NCI-H1694 (cell line): Measurements from ENCODE around the gene EEFSEC.

Experiments used
- DNase-seq: peaks from one replicate; lab custom pipeline; 2025; lab: John Stamatoyannopoulos, UW

EEFSEC gene

DNA sequence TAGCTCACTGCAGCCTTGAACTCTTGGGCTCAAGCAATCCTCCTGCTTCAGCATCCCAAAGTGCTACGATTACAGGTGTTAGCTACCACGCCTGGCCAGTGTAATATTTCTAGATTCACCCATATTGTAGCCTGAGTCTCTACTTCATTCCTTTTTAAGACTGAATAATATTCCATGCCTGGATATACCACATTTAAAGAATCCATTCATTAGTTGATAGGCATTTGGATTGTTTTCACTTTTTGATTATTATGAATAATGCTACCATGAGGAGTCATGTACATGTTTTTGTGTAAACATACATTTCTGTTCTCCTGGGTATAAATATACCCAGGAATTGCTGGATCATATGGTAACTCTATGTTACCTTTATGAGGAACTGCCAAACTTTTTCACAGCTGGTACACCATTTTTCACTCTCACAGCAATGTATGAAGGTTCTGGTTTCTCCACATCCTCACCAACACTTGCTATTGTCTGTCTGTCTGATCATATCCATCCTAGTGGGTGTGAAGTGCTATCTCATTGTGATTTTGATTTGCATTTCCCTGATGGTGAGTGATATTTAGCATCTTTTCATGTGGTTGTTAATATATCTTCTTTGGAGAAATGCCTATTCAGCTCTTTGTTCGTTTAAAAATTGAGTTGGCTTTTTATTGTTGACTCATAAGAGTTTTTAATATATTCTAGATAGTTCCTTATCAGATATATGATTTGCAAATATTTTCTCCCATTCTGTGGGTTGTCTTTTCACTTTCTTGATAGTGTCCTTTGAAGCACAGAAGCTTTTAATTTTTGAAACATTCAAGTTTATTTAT lies 32.6 kb downstream of the EEFSEC start:
- no peak for DNase-seq

DNA sequence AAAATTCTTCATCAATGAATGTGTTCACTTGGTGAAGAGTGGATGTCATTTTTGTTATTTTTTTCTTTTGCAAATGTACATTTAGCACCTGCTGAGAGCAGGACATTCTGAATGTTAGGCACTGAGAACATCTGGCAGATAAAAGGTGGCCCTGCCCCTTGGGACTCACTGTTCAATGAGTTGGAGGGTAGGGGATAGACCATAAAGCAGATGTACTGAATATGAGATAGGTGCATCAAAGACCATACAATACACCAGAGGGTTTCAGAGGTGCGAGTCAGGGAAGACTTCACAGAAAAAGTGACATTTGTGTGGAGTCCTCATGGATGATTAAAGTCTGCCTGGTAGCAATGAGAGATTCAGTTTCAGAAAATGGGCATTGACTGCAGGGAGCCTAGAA lies 34.2 kb downstream of the EEFSEC start:
- no peak for DNase-seq

DNA sequence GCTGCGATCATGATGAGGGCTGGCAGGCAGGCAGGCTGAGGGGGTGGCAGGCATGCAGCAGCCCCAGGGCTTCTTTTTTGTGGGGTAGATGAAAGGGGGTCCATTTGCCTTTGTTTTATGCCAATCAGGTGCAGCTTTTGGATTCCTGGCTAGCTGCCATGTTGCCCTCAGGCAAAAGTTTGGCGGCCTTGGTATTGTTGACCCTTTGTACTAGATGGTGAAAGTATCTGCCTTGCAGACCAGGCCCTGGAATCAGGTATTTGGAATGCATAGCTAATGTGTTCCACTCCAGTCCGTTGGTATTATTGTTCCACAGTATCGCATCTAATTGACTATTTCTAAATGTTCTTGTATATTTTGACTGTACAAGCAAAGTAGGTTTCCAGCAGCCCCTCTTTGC lies 35.0 kb downstream of the EEFSEC start:
- DNase-seq, result no peak

DNA sequence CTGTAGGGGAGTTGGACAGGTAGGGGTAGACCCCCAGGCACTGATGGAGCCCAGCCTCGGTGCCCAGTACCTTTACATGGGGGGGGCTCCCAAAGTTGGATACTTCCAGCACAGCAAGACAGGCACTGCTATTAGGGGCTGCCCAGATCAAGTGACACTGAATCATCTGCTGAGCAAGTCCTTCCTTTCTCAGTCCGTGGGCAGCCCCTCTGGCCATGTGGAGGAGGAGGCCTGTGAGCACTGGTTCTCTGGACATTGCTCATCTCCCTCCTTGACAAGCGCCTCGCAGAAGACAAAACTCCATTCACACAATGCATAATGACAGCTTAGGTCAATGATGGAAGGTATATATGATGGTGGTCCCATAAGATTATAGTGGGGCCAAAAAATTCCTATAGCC lies 35.7 kb downstream of the EEFSEC start:
- no peak for DNase-seq

DNA sequence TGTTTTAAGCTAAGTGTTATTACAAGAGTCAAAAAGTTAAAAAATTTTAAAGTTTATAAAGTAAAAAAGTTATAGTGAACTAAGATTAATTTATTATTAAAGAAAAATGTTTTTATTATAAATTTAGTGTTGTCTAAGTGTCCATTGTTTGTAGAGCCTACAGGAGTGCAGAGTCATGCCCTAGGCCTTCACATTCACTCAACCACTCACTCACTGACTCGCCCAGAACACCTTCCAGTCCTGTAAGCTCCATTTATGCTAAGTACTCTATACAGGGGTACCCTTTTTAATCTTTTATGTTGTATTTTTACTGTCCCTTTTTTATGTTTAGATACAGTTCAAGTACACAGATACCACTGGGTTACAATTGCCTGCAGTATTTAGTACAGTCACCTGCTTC lies 37.2 kb downstream of the EEFSEC start:
- no peak for DNase-seq

DNA sequence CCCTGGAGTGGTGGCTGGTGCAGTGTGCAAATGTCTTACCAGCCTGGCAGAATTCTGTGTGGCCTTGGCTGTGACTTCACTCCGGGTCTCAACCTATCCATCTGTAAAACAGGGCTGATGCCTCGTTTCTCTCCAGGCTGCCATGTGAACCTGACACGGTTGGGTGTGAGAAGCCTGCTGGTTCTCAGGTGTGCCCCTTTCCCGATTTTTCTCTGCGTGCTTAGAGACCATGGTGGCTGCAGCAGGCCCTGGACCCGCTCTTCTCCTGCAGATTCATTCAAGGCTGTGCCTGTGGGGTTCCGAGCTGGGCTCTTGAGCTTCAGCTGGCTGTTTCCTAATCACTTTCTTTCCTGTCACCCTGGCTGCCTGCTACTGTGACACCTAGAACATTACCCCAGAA lies 38.9 kb downstream of the EEFSEC start:
- DNase-seq, result no peak

DNA sequence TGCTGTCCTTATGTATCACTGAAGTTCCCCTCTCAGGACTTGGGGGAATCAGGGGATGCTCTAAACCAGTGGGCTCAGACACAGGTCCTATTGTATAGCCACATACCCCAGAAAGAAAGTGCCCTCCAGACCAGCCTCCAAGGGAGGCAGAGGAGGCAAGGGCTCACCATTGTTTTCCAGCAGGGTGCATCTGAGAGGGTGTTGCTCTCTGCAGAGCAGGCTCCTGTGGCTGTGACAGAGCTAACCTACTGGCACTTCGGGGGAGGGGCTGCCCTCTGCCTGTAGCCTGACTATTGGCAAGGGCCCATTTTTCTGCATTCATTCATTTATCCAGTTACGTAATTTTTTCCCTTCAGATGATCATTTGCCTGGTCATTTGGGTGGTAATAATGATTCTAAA lies 39.9 kb downstream of the EEFSEC start:
- DNase-seq, result no peak

DNA sequence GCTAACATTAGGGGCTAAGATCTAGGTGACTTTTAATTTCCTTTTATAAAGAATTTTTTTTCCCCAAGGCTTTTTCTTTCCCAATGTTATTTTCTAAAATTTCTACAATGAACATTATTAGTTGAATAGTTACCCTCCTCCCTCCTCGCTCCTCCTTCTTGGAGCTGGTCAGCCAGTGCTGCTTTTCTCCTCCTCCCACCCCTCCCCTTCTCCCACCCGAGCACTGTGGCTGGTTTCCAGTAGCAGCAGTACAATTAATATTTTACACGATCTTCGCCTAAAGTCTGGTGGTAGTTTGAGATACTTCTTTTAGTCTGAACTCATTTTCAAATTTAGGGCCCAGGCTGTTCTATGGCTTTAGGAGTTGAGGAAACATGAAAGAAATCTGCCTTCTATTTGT lies 41.6 kb downstream of the EEFSEC start:
- no peak for DNase-seq

DNA sequence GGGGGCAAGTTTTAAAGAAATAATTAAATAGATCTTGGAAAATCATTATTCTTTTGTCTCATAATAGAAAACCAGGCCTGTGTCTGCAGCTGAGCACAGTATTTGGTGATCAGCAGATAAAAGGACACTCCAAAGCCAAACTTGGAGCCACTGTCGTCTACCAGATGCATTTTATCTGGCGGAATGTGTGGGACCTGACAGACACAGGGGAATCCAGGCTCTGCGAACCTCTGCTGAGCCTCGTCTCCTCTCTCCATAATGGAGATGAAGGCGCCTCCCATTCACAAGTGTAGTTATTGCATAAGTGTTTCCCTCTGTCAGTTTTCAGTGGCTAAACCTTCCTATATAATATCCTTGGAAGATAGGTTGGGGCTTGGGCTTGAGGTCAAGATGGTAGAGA lies 42.1 kb downstream of the EEFSEC start:
- DNase-seq, result no peak

DNA sequence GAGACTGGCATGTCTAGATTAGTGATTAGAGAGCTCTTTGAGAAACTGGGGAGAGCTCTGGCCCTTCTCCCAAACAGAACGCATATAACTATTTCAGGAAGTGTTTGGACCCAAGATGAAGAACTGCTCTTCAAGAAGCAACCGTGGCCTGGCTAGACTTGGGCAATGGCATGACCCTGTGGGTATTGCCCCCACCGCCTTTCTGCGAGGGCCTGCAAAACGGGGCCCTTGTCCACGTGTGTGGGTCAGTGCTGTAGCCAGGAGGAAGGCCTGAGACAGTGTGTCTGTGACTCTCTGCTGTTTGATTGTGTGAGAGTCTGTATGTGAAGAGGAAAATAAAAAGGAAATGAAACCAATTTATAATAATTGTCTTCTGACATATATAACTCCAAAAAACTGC lies 42.5 kb downstream of the EEFSEC start:
- DNase-seq, result no peak

DNA sequence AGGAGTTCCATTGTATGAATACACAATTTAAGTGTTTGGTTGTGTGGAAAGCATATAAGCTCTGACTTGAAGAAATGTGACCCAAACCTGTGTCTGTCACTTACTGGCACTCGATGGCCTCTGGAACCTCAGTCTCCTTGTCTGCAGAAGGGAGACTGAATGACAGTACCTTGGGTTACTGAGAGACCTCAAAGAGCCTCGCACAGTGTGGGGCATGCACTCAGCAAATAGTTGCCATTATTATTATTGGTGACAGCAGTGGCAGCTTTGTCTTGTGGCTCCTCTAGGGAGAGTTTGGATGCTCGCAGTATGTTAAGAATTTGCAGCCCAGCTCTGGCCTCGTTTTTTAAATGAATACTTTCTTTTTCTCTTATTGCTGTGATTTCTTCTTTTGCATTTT lies 43.4 kb downstream of the EEFSEC start:
- DNase-seq, result no peak

DNA sequence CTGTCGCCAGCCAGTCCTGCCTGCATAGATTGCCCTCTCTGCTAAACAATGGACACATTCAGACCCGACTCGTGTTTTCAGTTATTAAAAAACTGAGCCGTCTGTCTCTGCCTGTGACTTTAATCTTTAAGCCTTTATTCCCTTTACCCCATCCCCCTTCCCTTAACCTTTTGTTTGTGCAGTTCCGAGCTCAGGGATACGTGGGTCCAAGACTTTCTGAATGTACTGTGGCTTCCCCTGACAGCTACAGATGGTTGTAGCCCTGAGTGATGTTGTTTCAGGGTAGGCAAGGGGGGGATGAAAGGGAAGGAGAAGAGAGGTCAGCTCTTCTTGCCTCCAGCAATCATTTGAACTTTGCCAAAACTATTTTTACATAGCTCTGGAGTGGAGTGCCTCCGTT lies 44.6 kb downstream of the EEFSEC start:
- DNase-seq, result no peak

DNA sequence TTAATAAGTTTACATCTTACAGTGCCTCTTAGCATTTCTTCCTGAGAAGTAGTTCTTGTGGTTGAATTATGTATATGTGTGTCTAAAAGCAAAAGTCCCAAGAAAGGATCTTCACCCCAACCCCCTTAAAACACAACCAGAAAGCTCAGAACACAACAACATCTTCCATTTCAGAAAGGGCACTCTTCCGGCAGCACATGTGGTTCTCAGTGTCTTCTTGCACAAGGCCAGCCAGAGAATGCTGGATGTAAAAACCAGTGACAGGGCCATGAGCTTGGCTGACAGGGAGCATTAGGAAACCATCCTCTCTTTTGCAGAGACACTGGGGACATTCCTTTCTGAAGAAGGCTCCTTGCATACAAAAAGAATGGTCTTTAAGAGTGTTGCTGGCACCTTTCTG lies 45.0 kb downstream of the EEFSEC start:
- DNase-seq, result no peak

DNA sequence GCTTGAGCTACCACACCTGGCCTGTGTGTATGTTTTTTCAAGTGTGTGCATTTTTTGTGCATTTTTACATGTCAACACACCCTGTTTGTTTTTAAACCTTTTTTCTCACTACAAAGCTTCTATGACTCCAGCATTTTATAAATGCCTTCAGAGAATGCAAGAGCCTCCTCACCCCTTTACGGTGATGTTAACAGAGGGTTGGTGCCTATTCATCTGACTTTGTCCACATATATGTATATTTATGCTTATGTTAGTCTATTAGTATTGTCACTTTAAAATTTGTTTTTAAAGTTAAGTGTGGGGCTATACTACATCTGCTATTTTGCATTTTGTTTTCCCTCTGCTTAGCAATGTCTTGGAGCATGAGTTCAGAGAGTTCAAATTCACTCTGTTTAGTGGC lies 45.8 kb downstream of the EEFSEC start:
- no peak for DNase-seq

DNA sequence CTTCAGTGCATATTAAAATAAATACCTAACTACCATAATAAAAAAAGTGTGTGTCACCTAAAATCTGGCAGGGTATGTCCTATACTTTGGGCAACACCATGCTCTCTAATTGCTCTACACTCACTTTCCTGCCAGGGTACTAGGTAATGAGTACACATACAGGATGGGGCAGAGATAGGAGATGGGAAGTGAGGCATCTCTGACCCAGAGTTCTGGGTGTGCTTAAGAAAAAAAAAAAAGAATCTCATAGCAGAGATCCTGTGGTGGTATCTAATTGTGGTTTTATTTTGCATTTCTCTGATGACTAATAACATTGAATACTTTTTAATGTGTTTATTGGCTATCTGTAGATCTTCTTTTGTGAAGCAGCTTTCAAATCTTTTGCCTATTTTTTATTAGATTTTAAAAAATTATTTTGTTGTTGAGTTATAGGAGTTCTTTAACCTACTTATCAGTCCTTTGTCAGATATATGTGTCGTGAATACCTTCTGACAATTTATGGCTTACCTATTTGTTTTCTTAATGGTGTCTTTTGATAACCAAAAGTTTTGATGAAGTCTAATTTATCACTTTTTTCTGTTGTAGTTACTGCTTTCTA lies 48.0 kb downstream of the EEFSEC start:
- no peak for DNase-seq

DNA sequence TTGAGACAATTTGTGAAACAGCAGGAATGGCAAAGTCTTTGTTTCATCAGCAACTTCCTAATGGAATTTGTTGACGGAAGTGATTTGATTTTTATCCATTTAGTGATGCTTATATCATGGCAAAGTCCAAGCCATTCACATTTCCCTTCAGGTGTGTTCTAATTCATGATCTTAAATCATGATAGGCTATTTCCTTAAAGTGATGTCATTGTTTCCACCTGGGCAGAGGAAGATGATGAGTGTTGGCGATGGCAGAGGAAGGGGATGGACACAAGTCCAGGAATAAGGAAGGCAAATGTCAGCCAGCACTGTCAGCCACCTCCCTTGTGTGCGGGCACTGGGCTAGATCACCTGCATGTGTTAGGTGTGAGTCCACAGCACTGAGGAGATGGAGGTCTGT lies 49.9 kb downstream of the EEFSEC start:
- no peak for DNase-seq

DNA sequence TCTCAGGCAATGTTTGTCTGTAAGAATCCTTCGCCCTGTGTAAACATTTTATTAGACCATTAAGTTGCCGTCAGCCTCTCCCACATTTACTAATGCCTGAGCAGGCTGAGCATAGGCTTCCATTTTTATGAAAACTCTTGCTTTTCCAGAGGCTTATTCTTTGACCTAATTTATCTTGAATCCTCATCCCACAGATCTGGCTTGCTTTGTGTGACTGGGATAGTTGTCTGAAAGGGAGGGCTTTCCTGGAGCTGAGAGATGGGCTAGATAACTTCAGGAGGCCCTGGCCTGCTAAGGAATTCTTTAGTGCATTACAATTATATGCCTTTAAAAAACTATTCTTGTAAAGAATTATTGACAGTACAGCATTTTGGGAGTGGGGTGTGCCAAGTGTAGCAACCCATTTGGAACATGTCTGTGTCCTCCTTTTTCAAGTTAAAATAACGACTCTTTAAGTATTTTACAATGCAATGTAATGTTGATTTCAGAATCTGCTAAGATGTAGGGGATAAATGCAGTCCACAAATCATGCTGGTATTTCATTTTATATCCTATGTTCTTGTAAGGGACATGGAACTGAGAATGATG lies 52.4 kb downstream of the EEFSEC start:
- no peak for DNase-seq

DNA sequence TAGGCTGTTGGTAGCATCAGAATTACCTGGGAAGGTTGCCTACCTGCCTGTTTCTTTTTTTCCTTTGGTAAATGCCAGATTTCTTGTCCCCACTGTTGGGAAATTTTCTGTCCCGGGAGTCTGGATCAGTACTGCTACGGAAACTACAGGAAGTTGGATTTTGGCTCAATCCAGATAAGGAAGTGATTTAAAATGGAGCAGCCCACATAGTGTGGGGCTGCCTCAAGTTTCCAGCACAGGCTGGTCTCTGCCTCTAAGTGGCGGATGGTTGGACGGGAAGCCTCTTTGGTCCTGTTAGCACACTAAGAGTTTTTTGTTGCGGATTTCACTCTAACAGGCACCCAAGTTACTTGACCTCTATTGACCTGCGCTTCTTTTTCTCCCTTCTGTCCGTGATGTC lies 54.7 kb downstream of the EEFSEC start:
- no peak for DNase-seq

DNA sequence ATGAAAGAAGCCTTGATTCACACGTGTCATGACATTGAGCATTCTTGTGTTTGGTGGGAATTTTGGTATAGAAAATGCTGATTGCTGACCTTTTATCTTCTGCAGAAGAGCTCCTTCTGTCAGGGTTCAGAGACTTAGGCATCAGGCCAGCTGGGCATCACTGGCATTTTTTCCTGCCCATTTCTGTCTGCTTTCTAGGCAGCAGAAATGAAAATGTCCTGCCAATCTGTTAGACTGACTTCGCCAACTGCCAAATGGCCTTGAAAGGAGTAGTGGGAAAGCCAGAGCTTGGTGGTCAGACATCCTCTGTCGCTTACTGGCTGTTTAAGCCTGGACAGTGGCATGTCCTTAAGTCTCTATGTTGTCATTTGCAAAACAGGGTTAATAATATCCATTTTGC lies 57.4 kb downstream of the EEFSEC start:
- DNase-seq, result no peak

DNA sequence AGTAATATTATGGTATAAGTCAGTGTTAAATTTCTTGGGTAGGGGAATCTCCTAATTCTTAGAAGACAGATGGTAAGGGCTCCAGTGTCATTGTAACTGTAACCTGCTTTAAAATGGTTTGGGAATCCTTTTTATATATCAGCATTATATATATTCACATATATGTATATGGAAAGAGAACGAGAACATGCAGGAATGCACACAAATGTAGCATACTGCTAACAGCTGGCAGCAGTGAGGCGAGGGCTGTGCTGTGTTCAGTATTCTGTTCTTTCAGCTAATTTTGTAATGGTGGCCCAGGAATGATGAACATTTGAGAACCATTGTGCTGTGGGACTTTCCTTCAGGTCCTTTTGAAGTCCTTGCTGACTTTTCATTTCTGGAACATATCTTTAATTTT lies 60.8 kb downstream of the EEFSEC start:
- no peak for DNase-seq

DNA sequence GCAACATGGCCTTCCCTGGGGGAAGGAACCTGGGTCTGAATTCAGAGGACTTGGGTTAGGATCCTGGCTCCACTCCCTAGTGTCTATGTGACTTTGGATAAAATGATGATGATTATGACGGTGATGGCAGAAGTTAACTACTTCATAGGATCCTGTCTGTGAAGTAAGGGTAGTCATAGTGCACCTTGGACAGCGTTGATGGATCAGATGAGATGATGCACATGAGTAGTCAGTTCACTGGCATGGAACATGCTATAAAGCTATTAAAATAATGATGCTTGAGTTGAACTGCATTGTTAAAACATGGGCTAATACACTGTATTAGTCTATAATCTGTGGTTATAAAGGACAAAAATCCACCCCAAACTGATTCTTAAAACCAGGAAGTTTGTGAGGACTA lies 62.0 kb downstream of the EEFSEC start:
- no peak for DNase-seq

DNA sequence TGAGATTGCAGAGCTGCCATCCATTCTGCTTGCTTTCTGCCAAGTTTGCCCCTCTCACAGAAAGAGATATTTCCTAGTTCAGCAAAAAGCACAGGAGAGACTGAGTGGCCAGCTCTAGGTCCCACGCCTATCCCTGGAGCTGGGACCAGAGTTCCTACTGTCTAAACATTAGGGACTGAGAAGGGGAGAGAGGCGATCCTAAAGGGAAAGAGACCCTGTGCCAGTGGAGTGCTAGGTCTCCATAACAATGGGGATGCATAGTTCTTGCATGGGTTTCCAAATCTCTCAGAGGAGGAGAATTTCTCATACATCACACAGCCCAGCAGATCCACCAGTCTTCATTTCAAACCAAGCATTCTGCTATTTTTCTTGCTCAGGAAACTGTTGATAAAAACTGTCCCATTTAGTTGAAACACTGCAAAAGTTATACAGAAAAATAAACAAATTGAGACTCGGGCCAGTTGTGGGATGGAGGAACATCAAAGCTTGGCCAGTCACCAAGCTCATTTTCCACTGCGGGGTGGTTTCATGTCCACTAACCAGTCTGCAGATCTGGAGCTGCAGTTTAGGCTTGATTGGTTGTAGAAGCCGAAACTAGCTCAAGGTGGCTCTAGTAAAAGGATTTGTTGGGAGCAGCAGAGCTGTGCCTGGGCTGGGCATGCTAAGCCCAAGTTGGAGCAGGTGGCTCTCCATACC lies 62.7 kb downstream of the EEFSEC start:
- DNase-seq, result no peak
